IPS DF 19.7 (cell line): ENCODE data around the gene BSN.

Experiments
- DNase-seq: peaks from one replicate; pipeline ENCODE4 v3.0.0-alpha.2; 2013; ENCODE audit warnings: low read depth, low spot score

The BSN gene

DNA sequence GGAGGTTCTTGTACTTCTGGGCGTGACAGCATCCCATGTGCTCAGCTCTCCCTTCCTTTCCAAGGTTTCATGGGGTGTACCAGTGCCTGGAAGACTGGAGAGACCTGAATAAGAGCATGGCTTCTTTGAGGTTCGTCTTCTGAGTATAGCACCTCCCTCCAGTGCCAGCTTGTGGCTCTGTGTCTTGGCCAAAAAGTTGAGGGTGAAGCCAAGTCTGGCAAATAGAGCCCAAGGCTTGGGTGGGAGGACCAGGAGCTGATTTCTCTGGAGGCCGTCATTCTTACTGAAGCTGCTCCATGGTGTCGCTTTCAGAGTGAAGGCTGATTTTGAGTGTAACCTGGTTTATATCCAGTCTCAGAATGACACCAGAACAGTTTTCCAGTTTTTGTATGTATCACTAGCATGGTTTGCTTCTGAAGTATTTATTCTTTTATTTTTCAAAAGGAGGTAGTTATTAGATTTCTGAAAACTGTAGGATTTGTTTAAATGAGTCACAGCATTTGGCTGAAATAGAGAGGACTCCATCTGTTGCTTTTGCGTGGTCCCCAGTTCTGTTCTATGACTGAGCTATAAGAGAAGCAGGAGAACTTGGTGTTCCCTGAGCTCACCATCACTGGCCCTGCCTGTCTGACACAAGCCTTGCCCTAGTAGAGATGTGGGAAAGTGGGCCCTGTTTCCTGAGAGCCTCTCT, 47.2 kb downstream of the BSN start:
- no peak for DNase-seq

- DNase-seq, result no peak
Observed at GRCh38 chr3:49602049-49602554, 47.8 kb downstream of the BSN start.

DNA sequence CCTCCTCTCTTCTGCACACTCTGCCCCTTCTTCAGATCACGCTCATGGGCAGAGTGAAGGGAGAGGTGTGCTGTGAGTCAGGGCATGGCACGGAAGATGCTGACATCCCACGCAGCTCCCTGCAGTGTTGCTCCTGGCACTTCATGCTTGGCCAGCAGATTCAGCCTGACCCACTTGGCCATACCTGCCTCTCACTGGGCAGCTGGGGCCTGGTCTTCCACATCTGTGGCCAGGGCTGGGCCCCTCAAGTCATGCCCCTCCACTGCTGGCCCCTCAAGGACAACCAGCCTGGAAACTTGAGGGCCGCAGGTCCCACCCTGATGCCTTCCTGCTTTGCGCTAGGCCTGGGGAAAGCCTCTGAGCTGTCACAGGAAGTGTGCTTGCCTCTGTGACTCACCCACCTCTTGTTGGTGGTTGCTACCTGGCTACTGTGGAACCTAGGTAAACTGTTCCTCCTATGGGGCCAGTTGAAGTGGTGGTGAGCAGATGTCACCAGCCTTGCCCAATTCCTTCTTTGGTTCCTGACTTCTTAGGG, 48.7 kb downstream of the BSN start:
- DNase-seq, result no peak

DNA sequence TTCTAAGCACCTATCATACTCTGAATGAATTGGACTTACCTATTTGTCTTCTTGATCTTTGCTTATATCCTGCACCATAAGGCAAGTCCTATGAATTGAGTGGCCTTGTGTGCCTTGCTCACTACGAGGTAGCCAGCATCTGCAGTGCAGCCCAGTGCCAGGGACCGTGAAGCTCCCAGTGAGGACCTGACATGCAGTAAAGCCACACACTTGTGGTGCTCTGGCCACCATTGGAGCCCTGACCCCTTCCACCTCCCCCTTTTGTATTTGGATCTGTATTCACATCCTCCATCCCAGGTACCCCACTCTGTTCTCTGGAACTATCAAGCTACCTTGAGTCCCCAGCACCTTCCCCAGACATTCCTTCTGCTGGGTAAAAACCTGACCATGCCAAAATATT, 52.1 kb downstream of the BSN start:
- DNase-seq, result no peak

DNA sequence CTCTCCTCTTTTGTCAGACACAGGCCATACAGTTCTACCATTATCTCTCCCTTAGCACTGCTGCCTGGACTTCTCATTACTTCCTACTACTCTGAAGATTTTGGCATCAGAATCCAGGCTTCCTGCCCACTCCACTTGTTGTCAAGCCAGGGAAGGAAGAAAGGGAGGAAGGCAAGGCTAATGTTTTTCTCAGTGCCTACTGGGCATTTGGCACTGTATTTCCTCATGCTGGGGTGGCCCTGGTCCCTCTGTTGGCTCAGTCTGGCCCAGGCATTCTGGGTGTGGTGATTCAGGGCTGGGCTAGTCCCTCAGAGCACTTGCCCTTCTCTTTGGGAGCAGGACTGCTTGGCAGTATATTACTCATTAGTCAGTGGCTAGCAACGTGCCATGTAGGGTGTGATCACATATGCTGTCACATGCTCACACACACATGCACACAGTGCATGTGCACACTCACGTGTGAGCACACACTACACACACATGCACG, 52.9 kb downstream of the BSN start:
- no peak for DNase-seq

DNA sequence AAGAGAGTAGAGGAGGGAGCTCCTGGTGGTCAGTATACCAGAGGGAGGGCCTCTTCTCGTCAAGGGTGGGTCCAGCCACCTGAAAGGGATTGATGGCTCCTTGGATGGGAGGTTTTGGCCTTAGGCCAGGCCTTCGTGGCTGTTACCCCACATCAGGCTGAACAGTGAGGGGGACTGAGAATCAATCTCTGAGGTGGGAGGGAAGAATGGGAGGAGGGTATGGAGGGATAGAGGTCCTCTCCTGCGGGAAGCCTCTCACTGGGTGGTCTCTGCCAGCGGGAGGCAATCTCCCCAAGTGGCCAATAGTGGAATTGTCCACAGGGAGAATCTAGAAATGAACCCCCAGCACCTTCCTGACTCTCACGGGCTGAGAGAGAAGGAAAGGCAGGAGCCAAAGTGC, 53.5 kb downstream of the BSN start:
- DNase-seq, result no peak

- no peak for DNase-seq
Observed at GRCh38 chr3:49609314-49609713, 55.0 kb downstream of the BSN start.

DNA sequence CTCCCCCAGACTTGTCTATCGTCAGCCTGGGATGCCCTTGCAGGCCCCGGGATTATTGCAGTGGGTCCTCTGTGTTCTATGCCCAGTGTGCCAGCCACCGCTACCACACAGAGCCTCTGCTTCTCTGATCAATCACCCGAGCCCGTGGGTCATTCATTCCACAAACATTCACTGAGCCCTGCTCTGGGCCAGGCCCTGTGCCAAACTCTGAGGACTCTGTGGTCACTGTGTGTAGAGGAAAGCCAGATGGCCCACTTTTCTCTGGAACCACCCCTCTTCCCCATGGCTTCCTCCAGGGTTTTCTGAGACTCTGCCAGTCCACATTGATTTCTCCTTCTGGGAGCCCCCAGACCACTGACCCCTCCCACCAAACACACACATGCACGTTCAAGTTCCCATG, 55.5 kb downstream of the BSN start:
- DNase-seq, result no peak

DNA sequence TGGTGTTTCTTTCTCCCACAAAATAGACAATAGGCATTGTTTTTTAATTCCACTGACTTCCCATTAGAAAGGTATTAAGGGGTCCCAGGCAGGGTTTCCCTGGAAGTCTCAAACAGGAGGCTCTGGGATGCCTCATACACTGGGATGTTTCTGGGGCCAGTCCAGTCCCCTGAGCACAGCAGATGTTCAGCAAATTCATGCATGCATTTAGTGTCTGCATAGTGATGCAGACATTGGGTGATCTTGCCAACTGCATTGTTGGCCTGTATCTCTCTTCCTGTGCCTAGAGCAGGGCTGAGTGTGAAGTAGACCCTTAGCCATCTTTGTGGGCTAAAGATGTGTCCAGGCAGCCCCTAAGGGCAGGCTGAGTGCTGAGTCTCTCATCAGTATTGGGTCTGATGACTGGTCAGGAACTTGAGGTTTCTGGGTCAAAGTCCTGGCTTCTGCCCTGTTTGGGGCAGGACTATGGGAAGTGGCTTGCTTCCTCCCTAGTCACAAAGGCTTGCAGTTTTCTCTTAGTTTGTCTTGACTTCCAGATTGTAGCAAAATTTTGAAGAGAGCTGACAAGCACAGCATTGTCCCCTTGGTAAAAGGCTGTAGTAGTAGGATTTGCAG, 56.5 kb downstream of the BSN start:
- DNase-seq, result no peak

- no peak for DNase-seq
Observed at GRCh38 chr3:49611291-49611690, 57.0 kb downstream of the BSN start.

- no peak for DNase-seq
Observed at GRCh38 chr3:49611719-49612118, 57.4 kb downstream of the BSN start.

GRCh38 chr3:49614936-49615335, 60.7 kb downstream of the BSN start:
- no peak for DNase-seq

DNA sequence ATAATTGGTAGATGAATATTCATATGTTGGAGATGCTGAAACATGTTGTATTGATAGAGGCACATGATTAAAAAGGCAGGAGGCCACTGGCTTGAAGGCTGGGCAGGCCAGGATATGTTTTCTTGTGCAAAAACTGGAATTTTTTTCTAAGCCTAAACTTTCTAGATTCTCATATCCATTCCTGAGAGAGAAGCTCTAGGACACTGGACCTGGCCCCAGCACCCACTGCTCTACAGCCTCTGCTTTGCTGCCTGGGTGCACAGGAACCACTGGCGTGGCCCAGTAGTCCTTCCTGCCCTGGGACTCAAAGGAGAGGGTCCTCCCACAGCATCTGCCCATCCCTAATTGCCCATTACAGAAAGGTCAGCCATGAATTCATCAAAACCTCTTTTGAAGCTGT, 61.8 kb downstream of the BSN start:
- DNase-seq, result no peak

- DNase-seq, result no peak
Observed at GRCh38 chr3:49616491-49616941, 62.2 kb downstream of the BSN start.

DNA sequence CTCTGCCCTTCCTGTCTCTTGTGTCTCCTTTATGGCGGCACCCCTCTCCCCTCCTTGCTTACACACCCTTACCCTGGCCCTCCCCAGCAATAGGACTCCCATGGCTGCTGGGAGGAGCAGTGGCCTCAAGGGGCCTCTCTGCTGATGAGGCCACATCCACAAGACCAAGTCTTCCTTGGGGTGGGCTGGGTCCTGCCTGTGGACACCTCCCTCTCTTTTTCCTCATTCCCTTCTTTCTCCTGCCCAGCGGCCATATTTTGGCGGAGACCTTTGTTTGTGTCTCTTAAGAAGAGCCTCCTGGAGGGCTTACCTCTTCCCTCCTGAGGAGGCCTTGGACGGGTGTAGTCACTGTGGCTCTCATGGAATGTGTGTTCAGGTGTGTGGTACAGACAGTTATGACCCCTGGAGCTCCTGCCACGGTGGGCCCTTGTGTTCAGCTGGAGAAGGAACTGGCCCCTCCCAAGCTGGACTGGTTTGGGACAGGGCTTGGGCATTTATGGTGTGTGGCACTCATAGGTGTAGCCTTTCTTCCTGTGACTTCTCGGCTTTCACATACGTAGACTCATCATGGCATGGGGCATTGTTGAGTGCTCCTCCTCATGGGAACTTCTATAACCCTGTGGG, 63.2 kb downstream of the BSN start:
- no peak for DNase-seq

GRCh38 chr3:49618412-49618811, 64.1 kb downstream of the BSN start:
- DNase-seq, result no peak

DNA sequence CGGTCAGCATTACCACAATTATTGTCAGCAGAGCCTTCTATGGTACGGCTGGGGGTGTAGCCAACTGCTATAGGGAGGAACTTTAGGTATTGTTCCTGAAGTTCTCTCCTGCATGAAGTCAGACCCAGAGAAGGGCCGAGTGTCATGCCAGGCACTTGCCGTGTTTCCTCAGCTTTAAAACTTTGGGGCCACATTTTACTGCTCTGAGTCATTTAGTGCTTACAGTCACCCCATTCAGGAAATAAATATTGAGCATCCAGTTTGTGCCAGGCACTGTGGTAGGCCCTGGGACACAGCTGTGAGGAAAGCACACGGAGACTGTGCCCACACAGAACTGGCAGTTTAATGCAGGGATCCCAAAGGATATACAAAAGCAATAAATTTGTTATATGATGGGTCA, 65.4 kb downstream of the BSN start:
- no peak for DNase-seq

- DNase-seq, result no peak
Observed at GRCh38 chr3:49620728-49621127, 66.5 kb downstream of the BSN start.

DNA sequence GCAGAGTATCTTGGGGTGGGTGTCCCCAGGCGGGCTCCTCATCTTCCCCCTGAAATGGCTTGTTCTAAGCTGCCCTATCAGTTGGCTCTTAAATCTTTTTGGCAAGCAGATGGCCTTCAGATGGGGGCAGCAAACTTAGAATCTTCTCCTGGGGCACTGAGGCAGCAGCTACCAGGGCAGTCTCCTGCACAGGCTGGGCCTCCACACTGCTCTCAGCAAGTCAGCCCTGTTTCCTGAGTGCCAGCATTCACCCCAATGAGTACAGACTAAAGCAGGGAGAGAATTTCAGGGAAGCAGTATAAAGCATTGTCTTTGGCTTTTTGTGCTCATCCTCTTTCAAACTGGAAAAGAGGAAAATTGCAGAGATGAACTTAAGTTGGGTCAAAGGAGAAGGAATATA, 68.8 kb downstream of the BSN start:
- no peak for DNase-seq

DNA sequence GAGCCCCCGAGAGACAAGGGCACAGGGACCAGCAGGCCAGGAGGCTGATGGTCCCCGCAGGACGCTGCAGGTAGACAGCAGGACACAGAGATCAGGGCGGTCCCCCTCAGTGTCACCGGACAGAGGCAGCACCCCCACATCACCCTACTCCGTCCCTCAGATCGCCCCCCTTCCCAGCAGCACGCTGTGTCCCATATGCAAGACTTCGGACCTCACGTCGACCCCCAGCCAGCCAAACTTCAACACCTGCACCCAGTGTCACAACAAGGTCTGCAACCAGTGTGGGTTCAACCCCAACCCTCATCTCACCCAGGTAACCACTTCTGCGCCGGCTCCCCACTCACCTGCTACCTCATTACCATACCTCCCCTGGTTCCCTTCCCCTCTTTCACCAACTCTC, 70.8 kb downstream of the BSN start:
- no peak for DNase-seq

GRCh38 chr3:49626101-49626581, 71.9 kb downstream of the BSN start:
- DNase-seq, result no peak

GRCh38 chr3:49626796-49627195, 72.5 kb downstream of the BSN start:
- no peak for DNase-seq
